NCI-H1092 (cell line): ENCODE data around the gene GLRA3.
"Not testable (repeated sequence)": the region's sequence is repeated elsewhere in the genome, so short reads cannot be mapped to it uniquely, and the experiment has no call there.

ENCODE experiments used
- DNase-seq: peaks from one replicate; lab custom pipeline; 2025; lab: John Stamatoyannopoulos, UW

GLRA3 gene

GRCh38 chr4:174828845-174829701 is at the start of gene GLRA3:
GLRA3 (minus strand) TSS chr4:174829247; CDS start chr4:174828811, 436 bp downstream.
- peak; percentile 92 for DNase-seq

DNA sequence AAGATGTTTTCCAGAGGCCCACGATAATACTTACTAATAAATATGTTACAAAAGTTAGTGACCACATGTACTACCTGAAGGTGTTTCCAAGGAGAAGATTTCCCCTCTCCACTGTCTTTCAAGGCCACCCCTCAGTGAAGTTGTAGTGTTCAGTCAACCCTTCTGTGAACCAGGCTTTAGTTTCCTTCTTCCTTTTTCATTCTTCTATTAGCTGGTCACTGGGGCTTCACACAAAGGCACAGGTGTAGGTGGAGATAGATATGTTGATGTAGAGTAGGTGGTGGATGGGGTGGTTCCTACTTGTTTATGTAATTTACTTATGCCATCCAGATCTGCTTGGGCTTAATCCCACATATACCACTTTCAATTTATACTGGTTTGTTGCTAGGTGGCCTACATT is 45.9 kb upstream of the GLRA3 start:
- DNase-seq = no peak

DNA sequence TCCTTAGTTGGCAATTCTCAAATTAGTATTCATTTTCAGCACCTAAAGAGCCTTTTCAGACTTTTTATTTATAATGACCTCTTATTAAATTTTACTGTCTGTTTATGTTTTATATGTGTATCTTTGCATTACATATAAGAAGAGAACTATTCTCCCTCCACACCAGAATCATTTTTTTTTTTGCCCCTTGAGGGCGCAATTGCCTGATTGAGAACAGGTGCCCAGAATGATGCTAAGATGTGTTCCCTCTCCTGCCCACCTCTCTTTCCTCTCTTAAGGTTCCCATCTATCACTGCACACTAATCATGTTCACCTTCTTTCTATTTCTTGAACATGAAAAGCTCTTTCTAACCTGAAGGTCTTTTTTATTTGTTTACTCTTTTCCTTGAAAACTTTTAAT is 44.9 kb upstream of the GLRA3 start:
- peak; percentile 53 for DNase-seq

DNA sequence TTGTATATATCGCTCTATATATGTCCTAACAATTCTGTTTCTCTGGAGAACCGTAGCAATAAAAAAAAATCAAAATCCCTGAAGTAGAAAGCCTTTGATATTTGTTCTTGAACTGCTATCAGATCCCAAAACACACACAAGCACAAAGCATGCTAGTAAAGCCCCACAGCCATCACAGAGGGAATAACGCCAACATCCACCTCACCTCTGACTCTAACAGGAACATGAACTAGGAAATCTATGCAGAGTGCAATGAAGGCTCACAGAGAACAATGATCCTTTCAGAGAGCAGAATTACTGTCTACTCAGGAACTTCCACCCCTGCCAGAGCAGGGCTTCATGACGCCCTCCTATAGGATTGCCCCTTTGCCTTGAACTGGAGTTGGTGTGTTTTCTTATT is 44.1 kb upstream of the GLRA3 start:
- DNase-seq = not testable (repeated sequence)

GRCh38 chr4:174871407-174871806 is 42.4 kb upstream of the GLRA3 start:
- DNase-seq = no peak

- DNase-seq = no peak
These were observed 41.3 kb upstream of the GLRA3 start for GRCh38 chr4:174870311-174870710.

GRCh38 chr4:174869339-174869738 is 40.3 kb upstream of the GLRA3 start:
- DNase-seq = no peak

DNA sequence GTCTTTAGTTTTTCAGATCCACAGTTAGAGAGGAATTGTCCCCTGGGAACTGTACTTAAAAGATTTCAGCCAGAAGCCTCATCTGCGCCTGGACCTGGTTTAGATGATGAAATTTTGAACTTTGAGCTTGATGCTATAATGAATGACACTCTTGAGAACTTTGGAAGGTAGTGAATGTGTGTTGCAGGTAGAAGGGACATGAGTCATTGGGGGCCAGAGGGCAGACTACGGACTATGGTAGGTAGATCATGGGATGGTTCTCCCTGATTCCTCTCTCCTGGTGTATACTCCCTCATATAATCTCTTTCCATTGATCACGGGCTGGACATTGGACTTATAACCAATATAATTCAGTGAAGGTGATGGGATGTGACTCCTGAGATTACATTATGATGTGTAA is 38.9 kb upstream of the GLRA3 start:
- DNase-seq = no peak

- no peak for DNase-seq
These were observed 36.5 kb upstream of the GLRA3 start for GRCh38 chr4:174865418-174865985.

DNA sequence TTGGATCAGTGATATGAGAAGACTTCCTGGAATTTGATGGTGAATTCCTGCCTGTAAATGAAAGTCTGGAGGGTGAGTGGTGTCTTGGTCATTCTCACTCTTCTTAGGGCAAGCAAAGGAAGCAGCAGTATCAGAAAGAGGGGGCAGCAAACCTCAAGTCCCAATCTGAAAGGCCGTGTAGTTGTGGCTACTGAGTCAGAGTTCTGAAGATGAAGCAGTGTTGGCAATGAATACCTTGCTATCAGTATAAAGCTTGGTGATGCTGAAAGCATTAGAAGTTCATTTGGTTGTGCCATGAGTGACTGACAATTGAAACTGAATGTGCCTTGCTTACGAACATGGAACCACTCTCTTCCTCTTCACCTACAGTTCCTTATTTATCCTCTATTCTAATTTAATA is 35.0 kb upstream of the GLRA3 start:
- no peak for DNase-seq

GRCh38 chr4:174860588-174860987 is 31.5 kb upstream of the GLRA3 start:
- DNase-seq = peak; percentile 51

- DNase-seq = no peak
These were observed 30.9 kb upstream of the GLRA3 start for GRCh38 chr4:174859904-174860303.

DNA sequence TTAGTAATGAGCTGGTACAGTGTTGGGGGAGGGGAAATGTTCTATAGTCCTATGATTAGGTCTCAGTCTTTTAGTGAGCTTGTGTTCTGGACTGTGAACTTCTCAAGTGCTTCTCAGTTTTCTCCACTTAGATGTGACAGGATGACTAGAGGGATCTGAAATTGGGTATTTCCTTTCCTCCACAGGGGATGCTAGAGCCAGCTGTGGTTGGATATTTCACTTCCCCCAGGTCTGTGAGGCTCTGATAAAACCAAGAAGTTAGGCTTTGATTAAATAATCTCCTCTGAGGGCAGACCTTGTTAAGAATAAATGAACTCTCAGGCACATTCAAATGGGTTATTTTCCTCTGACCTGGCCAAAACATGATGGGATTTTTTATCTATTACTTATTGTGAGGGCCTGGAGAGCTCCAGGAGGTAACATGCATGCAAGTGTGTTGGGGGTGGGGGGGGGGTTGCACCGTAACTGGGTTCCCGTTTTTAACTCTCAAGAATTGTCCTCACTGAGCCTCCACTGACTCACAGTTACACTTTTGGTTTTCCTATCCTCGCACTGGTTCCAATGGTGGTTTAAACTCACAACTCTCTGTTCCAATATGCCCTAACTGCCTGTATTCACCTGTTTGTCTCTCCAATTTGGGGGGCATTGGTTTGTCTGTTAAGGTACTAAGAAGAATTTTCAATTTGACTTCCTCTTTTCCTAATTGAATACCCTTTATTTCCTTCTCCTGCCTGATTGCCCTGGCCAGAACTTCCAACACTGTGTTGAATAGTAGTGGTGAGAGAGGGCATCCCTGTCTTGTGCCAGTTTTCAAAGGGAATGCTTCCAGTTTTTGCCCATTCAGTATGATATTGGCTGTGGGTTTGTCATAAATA is 28.1 kb upstream of the GLRA3 start:
- no peak for DNase-seq

GRCh38 chr4:174855050-174855449 is 26.0 kb upstream of the GLRA3 start:
- DNase-seq = no peak

GRCh38 chr4:174853629-174854028 is 24.6 kb upstream of the GLRA3 start:
- DNase-seq = no peak

DNA sequence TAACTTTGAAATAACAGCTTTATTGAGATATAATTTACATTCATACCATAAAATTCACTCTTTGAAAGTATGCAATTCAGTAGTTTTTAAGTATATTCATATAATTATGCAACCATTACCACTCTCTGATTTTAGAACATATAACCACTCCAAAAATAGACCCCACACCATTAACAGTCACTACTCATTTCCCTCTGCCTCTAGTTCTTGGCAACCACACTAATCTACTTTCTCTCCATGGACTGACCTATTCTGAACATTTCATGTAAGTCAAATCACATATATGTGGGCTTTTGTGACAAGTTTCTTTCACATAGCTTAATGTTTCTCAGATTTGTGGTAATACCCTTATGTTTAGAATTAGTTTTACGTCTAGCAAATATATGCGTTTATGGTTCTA is 19.5 kb upstream of the GLRA3 start:
- no peak for DNase-seq

DNA sequence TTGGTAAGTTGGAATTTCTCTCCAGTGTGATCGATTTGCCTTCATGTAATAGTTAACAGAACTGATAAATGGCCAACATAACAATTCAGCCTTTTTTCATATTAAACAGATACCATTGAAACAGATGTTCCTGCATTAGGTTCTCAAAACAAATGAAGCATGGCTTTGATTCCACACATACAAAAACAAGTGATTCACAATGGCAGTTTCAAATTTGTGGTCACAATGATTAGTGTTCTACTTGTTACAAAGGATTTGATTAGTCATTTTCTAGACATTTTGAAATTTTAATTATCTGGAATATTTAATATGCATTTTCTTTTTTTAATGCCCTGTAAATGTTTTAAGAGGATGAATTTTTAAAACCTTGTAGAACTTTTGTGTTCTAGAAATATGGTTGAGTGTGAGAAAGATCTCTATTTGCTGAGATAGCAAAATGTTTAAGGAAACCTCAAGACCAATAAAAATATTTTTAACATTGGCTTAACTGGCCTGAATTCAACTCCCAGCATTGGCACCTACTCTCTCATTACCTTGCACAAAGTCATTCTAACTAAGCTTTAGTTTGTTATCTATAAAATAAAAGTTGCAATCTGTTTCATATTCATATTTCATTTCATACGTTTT is 18.9 kb upstream of the GLRA3 start:
- DNase-seq = no peak

- DNase-seq = no peak
These were observed 6.5 kb upstream of the GLRA3 start for GRCh38 chr4:174835536-174835935.

DNA sequence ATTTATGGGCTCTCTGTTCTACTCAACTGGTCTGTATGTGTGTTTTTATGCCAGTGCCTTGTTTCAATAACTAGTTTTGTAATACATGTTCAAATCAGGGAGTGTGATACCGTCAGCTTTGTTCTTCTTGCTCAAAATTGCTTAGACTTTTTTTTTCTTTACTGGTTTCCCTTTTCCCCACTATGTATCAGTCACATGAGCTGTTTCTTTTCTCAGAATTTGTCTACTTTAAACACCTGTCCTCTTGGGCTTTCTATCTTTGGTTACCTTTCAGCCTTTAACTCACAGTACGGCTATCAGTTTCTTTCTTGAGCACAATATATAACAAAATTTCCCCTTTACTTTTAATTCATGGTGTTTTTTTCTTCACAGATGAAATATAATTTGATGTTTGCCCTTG is 5.4 kb upstream of the GLRA3 start:
- no peak for DNase-seq

DNA sequence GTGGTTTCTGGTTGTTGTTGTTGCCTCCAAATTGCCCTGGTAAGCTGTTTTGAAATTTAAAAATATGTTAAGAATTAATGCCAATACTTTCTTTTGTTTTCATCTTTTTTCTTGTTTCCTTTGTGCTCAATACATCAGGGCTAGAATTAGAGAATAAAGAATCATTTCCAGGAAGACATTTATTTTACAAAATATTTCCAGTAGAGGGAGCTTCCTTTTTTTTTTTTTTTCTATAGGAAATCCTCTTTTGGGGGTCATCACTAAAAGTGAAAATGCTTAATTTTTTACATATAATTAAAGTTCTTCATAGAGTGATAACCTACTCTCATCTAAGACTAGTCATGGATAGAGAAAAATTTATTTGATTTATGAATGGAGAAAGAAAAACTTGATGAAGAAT is 2.4 kb downstream of the GLRA3 start:
- DNase-seq = no peak

- no peak for DNase-seq
These were observed 13.8 kb downstream of the GLRA3 start for GRCh38 chr4:174815282-174815681.

DNA sequence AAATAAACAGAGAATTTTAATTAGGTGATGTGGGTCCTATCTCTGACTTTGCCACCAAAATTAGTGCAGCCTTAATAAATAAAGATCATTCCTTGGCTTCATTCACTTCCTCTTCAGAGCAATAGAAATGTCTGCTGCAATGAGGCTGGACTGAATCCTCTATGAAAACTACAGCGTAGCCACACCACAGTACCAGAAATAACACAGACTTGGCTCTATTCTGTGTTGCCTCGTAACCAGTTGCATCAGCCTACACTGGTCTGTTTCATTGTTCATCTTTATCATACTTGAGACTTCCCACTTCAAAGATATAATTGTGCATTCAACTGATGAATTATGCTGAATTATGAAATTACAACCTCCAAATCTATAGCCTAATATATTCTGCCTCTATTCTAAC is 15.8 kb downstream of the GLRA3 start:
- no peak for DNase-seq
